HL-60 (cell line): ENCODE results near the gene KRT82.

Experiments used
- DNase-seq, 2 experiments: peaks; one replicate each; pipeline ENCODE4 v3.0.0-alpha.2; 2010 to 2020; ENCODE audit warnings: low read depth in 1 of 2, low spot score in 1 of 2
- H3K27ac ChIP-seq: fragments of 250-450 bp; sonication (Bioruptor Pico); replicated peaks from 2 replicates; pipeline ENCODE4 v1.5.1; 2020; ENCODE audit warnings: mild to moderate bottlenecking, moderate library complexity
- H3K27me3 ChIP-seq: fragments of 250-450 bp; sonication (Bioruptor Pico); 2 replicates; pipeline ENCODE4 v1.5.1; 2021; ENCODE audit warnings: mild to moderate bottlenecking, moderate library complexity; ENCODE audit not compliant: insufficient read depth, poor library complexity, severe bottlenecking
- H3K4me3 ChIP-seq: replicated peaks from 2 replicates; pipeline ENCODE4 v1.5.1; 2011; ENCODE audit warnings: mild to moderate bottlenecking, control low read depth, low read length; ENCODE audit not compliant: insufficient read depth
- GABPA ChIP-seq: IDR thresholded peaks from 2 replicates; pipeline ENCODE4 v1.6.1; 2012; ENCODE audit warnings: low read depth
- POLR2AphosphoS5 ChIP-seq: IDR thresholded peaks from 2 replicates; pipeline ENCODE4 v1.6.1; 2012; ENCODE audit warnings: low read depth
- SPI1 ChIP-seq: IDR thresholded peaks from 2 replicates; pipeline ENCODE4 v1.6.1; 2012; ENCODE audit warnings: low read depth, mild to moderate bottlenecking, borderline replicate concordance
- TF ChIP-seq, protein P1 (sequence below): IDR thresholded peaks from 2 replicates; pipeline ENCODE4 v1.6.1; 2012; ENCODE audit warnings: low read depth; ENCODE audit not compliant: insufficient replicate concordance
- TF ChIP-seq, protein P2 (sequence below): IDR thresholded peaks from one replicate; pipeline ENCODE4 v1.5.1; 2011; ENCODE audit warnings: low read length, control low read depth, inconsistent platforms; ENCODE audit not compliant: insufficient read depth

The KRT82 gene

DNA sequence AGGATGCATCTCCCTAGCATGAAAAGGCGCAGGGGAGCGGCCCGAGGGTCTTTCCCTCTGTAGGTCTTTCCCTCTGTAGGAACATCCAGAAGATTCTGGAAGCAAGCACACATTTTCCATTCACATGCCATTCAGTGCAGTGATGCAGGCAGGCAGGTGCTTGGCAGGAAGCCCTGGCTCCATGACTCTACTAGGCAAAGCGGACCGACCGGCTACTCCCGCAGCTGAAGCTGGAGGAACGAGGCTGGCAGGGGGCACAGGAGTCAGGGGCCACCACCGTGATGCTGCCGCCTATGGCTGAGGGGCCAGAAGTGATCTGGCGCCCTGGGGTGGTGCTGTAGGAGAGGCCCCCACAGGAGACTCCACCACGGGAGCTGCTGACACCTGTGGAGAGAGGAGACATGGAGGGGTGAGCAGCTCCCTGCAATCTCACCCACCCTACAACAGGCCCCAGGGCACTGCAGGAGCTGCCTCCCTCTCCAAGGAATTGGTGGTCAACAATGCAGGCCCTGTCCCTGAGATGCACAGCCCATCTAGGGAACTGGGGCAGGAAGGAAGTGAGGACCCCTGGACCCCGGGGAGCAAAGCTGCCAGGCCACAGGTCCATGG lies 45.4 kb downstream of the KRT82 start:
- TF ChIP-seq, protein P1, sequence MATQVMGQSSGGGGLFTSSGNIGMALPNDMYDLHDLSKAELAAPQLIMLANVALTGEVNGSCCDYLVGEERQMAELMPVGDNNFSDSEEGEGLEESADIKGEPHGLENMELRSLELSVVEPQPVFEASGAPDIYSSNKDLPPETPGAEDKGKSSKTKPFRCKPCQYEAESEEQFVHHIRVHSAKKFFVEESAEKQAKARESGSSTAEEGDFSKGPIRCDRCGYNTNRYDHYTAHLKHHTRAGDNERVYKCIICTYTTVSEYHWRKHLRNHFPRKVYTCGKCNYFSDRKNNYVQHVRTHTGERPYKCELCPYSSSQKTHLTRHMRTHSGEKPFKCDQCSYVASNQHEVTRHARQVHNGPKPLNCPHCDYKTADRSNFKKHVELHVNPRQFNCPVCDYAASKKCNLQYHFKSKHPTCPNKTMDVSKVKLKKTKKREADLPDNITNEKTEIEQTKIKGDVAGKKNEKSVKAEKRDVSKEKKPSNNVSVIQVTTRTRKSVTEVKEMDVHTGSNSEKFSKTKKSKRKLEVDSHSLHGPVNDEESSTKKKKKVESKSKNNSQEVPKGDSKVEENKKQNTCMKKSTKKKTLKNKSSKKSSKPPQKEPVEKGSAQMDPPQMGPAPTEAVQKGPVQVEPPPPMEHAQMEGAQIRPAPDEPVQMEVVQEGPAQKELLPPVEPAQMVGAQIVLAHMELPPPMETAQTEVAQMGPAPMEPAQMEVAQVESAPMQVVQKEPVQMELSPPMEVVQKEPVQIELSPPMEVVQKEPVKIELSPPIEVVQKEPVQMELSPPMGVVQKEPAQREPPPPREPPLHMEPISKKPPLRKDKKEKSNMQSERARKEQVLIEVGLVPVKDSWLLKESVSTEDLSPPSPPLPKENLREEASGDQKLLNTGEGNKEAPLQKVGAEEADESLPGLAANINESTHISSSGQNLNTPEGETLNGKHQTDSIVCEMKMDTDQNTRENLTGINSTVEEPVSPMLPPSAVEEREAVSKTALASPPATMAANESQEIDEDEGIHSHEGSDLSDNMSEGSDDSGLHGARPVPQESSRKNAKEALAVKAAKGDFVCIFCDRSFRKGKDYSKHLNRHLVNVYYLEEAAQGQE = no peak
- TF ChIP-seq POLR2AphosphoS5 (no peak), SPI1 (no peak), GABPA (no peak)
- TF ChIP-seq, protein P2, sequence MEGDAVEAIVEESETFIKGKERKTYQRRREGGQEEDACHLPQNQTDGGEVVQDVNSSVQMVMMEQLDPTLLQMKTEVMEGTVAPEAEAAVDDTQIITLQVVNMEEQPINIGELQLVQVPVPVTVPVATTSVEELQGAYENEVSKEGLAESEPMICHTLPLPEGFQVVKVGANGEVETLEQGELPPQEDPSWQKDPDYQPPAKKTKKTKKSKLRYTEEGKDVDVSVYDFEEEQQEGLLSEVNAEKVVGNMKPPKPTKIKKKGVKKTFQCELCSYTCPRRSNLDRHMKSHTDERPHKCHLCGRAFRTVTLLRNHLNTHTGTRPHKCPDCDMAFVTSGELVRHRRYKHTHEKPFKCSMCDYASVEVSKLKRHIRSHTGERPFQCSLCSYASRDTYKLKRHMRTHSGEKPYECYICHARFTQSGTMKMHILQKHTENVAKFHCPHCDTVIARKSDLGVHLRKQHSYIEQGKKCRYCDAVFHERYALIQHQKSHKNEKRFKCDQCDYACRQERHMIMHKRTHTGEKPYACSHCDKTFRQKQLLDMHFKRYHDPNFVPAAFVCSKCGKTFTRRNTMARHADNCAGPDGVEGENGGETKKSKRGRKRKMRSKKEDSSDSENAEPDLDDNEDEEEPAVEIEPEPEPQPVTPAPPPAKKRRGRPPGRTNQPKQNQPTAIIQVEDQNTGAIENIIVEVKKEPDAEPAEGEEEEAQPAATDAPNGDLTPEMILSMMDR = no peak
- no peak for DNase-seq
- Histone ChIP-seq H3K4me3 (no peak overlapping the region), H3K27ac (no peak overlapping the region), H3K27me3 (no peaks in the 10 kb centered on the region)

DNA sequence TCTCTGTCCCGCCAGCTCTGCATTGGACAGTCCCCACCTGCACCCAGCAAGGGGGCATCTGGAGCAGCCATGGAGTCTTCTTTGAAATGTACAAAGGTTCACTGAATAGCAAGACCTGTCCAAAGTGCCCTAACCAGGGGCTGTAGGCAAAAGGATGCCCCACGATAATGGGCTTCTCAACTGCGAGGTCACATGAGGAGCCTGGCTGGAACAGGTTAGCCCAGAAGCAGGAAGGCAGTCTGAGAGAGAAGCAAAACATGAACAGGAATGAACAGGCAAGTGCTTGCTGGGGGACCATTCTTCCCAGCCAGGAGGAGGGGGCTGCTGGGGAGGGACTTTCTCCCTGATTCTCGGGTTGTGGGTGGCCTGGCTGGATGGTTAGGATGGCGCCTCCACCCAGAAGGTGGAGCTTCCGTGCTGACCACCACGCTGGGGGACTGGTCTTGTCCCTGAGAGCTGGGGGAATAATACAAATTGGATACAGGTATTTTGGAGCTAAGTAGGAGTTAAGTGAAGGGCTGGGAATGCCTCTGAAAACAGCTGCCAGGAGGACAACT lies 46.0 kb downstream of the KRT82 start:
- Histone ChIP-seq H3K4me3 (no peak overlapping the region), H3K27me3 (no peaks in the 10 kb centered on the region), H3K27ac (no peak overlapping the region)
- TF ChIP-seq, protein P1 = no peak
- TF ChIP-seq SPI1 = no peak
- no peak for DNase-seq

DNA sequence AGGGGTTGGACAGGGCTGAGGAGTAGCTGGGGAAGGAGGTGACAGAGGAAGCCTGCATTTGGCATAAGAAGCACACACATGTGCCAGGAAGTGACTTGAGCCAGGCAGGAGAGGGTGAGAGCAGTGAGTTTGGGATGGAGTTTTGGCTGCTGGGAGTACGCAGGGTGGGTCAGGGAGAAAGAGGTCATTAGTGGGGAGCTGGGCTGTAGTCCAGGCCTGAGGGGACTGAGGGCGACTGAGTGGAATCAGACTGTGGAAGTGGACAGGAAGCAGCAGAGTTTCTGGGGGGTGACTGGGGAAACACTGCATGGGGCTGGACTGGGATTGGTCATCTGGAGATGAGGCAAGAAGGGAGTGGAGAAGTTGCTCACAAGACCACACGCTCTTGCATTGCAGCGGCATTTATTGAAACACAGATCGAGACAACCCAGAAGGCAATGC lies 46.5 kb downstream of the KRT82 start:
- no peak overlapping the region for H3K27ac ChIP-seq
- no peaks in the 10 kb centered on the region for H3K27me3 ChIP-seq
- TF ChIP-seq POLR2AphosphoS5 = no peak
- TF ChIP-seq SPI1 = no peak
- TF ChIP-seq, protein P1 = no peak
- TF ChIP-seq, protein P2 = no peak
- TF ChIP-seq GABPA = no peak
- no peak for DNase-seq
- no peak overlapping the region for H3K4me3 ChIP-seq
